Fibroblast of lung (primary cell): ENCODE results near the gene GSTM3. TPM values are rescaled to one million over a fixed set of nuclear protein-coding genes. Genes with fewer than 3 reads are reported as not detected.

ENCODE experiments used
- DNase-seq, 2 donors: peaks; one replicate each; pipeline versions ENCODE4 v3.0.0 to v3.0.0-alpha.2; 2010; ENCODE audit warnings: low read depth in 2 of 2
- H2AFZ ChIP-seq: 2 replicates; pipeline ENCODE4 v1.5.1; 2012; ENCODE audit warnings: low read length, control low read depth, inconsistent platforms
- H3K27ac ChIP-seq: 2 replicates; pipeline ENCODE4 v1.5.1; 2011; ENCODE audit warnings: low read length, control low read depth; ENCODE audit not compliant: insufficient read depth
- H3K27me3 ChIP-seq: 2 replicates; pipeline ENCODE4 v1.5.1; 2011; ENCODE audit warnings: mild to moderate bottlenecking, low read length; ENCODE audit not compliant: control insufficient read depth, insufficient read depth
- H3K36me3 ChIP-seq: 2 replicates; pipeline ENCODE4 v1.5.1; 2011; ENCODE audit warnings: low read length; ENCODE audit not compliant: control insufficient read depth, insufficient read depth
- H3K4me1 ChIP-seq: 2 replicates; pipeline ENCODE4 v1.5.1; 2011; ENCODE audit warnings: low read length; ENCODE audit not compliant: control insufficient read depth, insufficient read depth; ENCODE audit errors: extremely low read depth
- H3K4me2 ChIP-seq: 2 replicates; pipeline ENCODE4 v1.5.1; 2011; ENCODE audit warnings: low read length, control low read depth; ENCODE audit not compliant: insufficient read depth; ENCODE audit errors: extremely low read depth
- H3K4me3 ChIP-seq, 4 experiments: fragments of 200-600 bp in 1 of 4; sonication (generic) in 1 of 4; replicated peaks in 1 of 4; 2 replicates each; pipeline ENCODE4 v1.5.1; 2011 to 2016; ENCODE audit warnings: low read length in 4 of 4, low read depth in 3 of 4, mild to moderate bottlenecking in 3 of 4, control low read depth in 2 of 4, inconsistent platforms in 1 of 4, mixed read lengths in 1 of 4; ENCODE audit not compliant: insufficient read depth in 1 of 4; ENCODE audit errors: control extremely low read depth in 1 of 4
- H3K79me2 ChIP-seq: 2 replicates; pipeline ENCODE4 v1.5.1; 2012; ENCODE audit warnings: mild to moderate bottlenecking, low read length, inconsistent platforms; ENCODE audit not compliant: control insufficient read depth, insufficient read depth
- H3K9ac ChIP-seq: 2 replicates; pipeline ENCODE4 v1.5.1; 2011; ENCODE audit warnings: mild to moderate bottlenecking, low read length, control low read depth; ENCODE audit not compliant: insufficient read depth
- H3K9me3 ChIP-seq: 2 replicates; pipeline ENCODE4 v1.5.1; 2012; ENCODE audit warnings: low read depth, low read length; ENCODE audit not compliant: control insufficient read depth, insufficient read depth
- H4K20me1 ChIP-seq: 2 replicates; pipeline ENCODE4 v1.5.1; 2011; ENCODE audit warnings: low read length; ENCODE audit not compliant: control insufficient read depth, insufficient read depth; ENCODE audit errors: extremely low read depth
- EZH2 ChIP-seq: IDR thresholded peaks from 2 replicates; pipeline ENCODE4 v1.5.1; 2012; ENCODE audit warnings: low read length, control low read depth, mild to moderate bottlenecking; ENCODE audit errors: missing control alignments
- polyA plus RNA-seq, 2 donors: library from polyadenylated mRNA; depleted of rRNA in 1 of 2; stranded (reverse) in 1 of 2; unstranded in 1 of 2; fragments of >200 nt; gene quantifications; 2 replicates each; pipeline ENCODE4 v1.2.1, GENCODE V29; 2011 to 2012; ENCODE audit warnings: missing spikeins in 1 of 2
- total RNA-seq: library from RNA; depleted of rRNA; stranded (reverse); fragments of >200 nt; gene quantifications from 2 replicates; pipeline ENCODE4 v1.2.1, GENCODE V29; 2014
- TF ChIP-seq, protein P1 (sequence below), 2 donors: IDR thresholded peaks in 1 of 2; conservative IDR thresholded peaks in 1 of 2; 1 replicate in 1 of 2; 2 replicates in 1 of 2; pipeline ENCODE4 v1.5.1; 2011 to 2012; ENCODE audit warnings: low read length in 2 of 2, control low read depth in 1 of 2, inconsistent platforms in 1 of 2, low read depth in 1 of 2, mild to moderate bottlenecking in 1 of 2

GSTM3 gene
- total and polyA plus RNA-seq, 2 donors (not counting 1 experiment from before 2014, with no cell fraction given) = 51.4 to 207 TPM

DNA sequence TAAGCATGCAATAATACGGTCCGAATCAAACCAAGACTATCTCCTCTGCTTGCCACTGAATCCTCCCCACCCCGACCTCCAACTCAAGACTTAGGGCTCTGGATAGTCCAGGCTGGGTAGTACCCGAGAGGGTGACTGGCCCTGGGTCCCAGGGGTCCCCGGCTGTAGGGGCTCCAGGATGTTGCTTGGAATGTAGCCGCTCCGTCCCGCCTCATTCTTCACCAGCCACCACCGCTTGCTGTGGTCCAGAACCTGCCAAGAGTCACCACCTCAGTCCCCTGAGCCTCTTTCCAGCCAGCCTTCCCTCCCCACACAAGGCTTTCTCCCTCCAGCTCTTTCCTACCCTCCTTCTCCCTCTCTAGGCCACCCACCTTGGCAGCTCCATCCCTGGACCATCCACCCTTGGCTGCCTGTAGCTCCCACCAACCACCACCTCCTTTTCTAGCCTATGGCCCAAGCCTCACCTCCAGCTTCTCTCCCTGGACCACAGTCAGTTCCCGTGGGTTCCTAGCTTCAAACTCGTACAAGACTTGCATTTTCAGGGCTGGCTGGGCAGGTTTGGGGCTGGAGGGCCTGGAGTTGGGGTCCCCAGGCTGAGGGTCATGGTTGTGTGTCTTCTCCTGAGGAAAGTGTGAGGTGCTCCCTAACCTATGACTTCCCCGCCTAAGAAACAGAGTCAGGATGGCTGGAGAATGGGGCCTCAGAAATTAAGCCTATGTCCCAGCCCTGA lies 10.9 kb upstream of the GSTM3 start:
- no peak overlapping the region for H3K4me3 ChIP-seq
- DNase-seq = no peak

DNA sequence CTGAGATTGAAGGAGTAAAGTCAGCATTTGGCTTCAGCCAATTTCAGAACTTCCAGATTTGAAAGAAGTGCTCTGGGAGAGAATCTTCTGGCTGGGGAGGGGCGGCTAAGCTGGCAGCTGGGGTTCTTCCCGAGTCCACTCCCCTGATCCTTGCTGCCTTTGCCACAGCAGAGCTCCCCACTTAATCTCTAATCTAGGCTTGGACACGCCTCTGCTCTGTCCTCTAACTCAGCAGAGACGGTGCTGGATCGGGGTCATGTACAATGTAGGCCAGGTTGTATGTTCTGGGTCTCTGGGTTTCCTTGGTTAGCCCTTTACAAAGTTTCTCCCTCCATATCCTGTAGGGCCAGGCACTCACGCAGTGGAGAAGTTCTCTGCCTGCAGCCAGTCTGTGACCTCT lies 10.1 kb upstream of the GSTM3 start:
- H3K9me3 ChIP-seq = no peaks in the 10 kb centered on the region
- no peak for TF ChIP-seq EZH2
- TF ChIP-seq, protein P1, sequence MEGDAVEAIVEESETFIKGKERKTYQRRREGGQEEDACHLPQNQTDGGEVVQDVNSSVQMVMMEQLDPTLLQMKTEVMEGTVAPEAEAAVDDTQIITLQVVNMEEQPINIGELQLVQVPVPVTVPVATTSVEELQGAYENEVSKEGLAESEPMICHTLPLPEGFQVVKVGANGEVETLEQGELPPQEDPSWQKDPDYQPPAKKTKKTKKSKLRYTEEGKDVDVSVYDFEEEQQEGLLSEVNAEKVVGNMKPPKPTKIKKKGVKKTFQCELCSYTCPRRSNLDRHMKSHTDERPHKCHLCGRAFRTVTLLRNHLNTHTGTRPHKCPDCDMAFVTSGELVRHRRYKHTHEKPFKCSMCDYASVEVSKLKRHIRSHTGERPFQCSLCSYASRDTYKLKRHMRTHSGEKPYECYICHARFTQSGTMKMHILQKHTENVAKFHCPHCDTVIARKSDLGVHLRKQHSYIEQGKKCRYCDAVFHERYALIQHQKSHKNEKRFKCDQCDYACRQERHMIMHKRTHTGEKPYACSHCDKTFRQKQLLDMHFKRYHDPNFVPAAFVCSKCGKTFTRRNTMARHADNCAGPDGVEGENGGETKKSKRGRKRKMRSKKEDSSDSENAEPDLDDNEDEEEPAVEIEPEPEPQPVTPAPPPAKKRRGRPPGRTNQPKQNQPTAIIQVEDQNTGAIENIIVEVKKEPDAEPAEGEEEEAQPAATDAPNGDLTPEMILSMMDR (conservative IDR thresholded peaks at IDR 0.05 in 1 of 2, IDR thresholded peaks at IDR 0.05 in 1 of 2; ENCODE audit: low read depth in 1 of 2, low read length in 2 of 2) = no peak
- H4K20me1 ChIP-seq = no peaks in the 10 kb centered on the region
- H3K79me2 ChIP-seq = no peaks in the 10 kb centered on the region
- no peak overlapping the region for H3K27ac ChIP-seq
- H3K9ac ChIP-seq = no peak overlapping the region
- no peaks in the 10 kb centered on the region for H3K4me1 ChIP-seq
- H3K27me3 ChIP-seq = peaks cover 13% of the 10 kb centered on the region
- DNase-seq = no peak
- no peak overlapping the region for H2AFZ ChIP-seq
- H3K4me3 ChIP-seq = no peak overlapping the region
- no peaks in the 10 kb centered on the region for H3K36me3 ChIP-seq
- no peak overlapping the region for H3K4me2 ChIP-seq

More for the DNA sequence above, 10.9 kb upstream of the GSTM3 start:
- Histone ChIP-seq H3K4me2 (no peak overlapping the region), H3K36me3 (no peaks in the 10 kb centered on the region), H3K27ac (no peak overlapping the region), H3K9ac (no peak overlapping the region), H3K4me1 (no peaks in the 10 kb centered on the region), H3K27me3 (peaks cover 13% of the 10 kb centered on the region), H3K79me2 (no peaks in the 10 kb centered on the region), H3K9me3 (no peaks in the 10 kb centered on the region), H2AFZ (no peak overlapping the region), H4K20me1 (no peaks in the 10 kb centered on the region)
- TF ChIP-seq EZH2 = no peak
- TF ChIP-seq, protein P1 (conservative IDR thresholded peaks at IDR 0.05 in 1 of 2, IDR thresholded peaks at IDR 0.05 in 1 of 2; ENCODE audit: low read depth in 1 of 2, low read length in 2 of 2) = no peak

DNA sequence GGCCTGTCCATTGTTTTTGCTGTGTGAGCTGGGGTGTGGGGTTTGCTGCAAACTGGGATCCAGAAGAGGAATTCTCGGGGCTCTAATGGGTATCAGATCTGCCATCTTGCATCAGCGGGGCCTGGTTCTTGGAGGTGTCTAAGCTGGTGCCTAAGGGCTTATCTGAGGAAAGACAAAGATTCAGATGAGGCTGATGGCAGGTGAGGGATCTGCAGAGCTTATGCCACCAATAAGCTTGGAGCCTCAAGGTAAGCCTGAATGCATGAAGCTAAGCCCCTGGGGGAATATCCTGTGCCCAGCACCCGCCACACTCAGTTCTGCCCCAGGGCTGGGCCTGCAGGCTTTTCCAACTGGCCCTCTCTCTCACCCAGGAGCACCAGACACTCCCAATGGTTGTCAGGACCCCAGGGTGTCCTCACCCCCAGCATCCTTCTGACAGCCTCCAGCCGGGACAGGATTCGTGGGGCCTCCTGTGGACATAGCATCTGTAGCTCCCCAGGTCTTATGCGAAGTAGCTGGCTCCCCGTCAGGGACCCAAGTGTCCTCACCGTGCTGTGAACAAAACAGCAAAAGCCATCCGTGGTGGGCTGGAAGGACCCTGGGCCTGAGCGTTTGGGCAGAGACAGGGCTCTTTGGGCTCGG lies 9.5 kb upstream of the GSTM3 start:
- no peaks in the 10 kb centered on the region for H3K36me3 ChIP-seq
- no peak overlapping the region for H3K9ac ChIP-seq
- H3K4me2 ChIP-seq = no peak overlapping the region
- H3K9me3 ChIP-seq = no peaks in the 10 kb centered on the region
- H2AFZ ChIP-seq = no peak overlapping the region
- DNase-seq = no peak
- H3K27ac ChIP-seq = no peak overlapping the region
- no peaks in the 10 kb centered on the region for H3K4me1 ChIP-seq
- no peak overlapping the region for H3K4me3 ChIP-seq
- H3K79me2 ChIP-seq = no peaks in the 10 kb centered on the region
- H3K27me3 ChIP-seq = peaks cover 13% of the 10 kb centered on the region
- no peaks in the 10 kb centered on the region for H4K20me1 ChIP-seq
- no peak for TF ChIP-seq EZH2
- TF ChIP-seq, protein P1 (conservative IDR thresholded peaks at IDR 0.05 in 1 of 2, IDR thresholded peaks at IDR 0.05 in 1 of 2; ENCODE audit: low read depth in 1 of 2, low read length in 2 of 2) = no peak
